Activated CD4-positive, alpha-beta T cell treated with anti-CD3 and anti-CD28 coated beads, Interleukin-2, Interleukin-6, amounts not matched to agents 100 ng/mL and 50 ng/mL, durations not matched to agents 16 hours and 8 hours (primary cell): ENCODE data around the gene RAMACL.

ENCODE experiments used
- DNase-seq: peaks from one replicate; pipeline ENCODE4 v3.0.0-alpha.2; 2020

RAMACL gene

DNA sequence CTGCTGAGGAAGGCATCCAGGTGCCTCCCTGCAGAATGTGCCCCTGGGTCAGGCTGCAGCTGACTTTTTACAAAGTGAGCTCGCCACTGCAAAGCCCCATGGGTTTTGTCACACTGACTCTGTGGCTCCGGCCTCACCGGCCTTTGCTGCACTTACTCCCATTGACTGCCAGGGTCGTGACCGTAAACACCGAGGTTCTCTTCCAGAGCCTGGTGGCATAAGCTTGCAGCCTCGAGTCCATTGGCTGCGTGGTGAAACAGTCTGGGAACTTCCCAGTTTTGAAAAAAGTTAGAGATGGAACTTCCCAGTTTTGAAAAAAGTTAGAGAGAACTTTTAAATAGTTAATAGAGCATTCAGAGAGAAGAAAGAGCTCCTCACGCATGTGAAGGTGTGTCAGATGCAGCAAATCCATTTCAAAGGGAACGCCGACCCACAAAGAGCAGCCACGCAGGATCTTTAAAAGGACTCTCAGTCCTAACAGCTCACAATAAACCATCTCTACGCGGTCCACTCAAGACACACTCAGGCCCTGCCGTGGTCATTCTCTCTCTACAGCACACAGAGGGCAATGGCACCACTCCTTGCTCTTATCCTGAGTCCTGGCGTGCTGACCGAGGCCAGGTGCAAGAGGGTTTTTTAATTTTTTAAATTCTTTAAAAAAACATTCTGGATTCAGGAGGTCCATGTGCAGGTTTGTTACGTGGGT, 12.8 kb downstream of the RAMACL start:
- DNase-seq = no peak

DNA sequence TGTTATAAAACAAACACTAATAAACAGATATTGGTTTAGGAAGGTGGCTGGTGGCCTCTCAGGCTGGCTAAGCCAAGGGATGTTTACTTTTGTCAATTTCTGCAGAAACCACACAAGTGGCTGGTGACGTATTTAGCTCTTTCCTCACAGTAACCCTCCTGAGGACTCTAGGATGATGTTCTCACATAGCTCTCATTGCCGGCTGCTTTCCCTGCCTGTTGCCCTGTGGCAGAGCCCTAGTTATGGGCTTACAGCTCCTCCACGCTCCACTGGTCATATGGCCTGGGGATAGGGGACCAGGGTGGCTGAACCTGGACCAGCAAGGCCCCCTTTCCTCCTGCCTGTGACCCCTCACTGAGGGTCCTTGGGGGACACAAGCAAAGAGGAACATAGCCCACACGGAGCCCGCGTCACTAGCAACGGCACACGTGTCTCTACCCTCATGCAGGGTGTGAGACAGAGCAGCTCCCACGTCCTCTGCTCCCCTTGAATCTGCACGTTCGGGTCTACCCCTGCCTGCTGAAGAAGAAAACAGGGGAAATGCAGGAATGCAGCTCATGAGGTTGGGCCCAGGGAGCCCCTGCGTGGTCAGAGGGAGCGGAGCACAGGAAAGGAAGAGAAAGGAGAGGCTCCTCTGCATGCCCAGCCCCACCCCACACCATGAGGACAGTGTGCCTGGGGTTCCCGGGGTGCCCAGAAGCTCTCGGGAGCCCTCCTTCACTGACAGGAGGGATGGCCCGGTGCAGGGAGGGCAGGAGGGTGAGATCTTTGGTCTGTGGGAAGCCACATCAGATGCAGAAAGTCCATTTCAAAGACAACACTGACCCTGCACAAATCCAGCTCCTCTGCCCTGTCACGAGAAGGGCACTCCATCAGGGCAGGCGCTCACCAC, 13.9 kb downstream of the RAMACL start:
- no peak for DNase-seq

DNA sequence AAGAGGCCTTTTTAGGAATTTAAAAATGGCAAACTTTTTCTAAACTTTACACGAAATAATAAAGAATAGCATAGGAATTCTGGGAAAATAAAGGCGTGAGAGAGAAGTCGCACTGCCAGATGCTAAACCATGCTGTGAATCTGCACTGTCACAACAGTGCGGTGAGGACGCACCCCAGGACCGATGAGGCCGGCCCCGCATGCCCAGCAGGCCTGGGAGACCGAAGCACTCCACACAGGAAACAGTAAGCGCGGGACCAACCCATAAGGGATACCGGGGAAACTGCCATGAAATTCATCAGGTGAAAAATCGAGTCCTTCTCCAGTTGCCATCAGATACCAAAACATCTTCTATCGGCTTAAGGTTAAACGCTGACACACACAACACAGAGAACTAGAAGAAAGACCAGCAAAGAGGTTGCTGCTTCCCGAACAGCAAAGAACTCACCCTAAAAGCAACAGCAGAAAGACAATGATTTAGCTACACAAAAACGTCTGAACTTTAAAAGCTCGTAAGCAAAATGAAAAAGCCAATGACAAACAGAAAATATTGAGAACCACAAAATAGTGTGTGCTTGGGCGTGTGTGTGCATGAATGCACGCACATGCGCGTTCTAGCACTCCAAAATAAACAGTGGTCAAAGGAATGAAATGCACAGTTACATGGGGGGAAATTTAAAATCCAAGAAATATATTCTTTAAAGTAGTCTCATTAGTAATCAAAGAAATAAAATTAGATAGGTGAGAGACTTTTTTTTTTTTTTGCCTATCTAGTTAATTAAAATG, 15.4 kb downstream of the RAMACL start:
- no peak for DNase-seq

DNA sequence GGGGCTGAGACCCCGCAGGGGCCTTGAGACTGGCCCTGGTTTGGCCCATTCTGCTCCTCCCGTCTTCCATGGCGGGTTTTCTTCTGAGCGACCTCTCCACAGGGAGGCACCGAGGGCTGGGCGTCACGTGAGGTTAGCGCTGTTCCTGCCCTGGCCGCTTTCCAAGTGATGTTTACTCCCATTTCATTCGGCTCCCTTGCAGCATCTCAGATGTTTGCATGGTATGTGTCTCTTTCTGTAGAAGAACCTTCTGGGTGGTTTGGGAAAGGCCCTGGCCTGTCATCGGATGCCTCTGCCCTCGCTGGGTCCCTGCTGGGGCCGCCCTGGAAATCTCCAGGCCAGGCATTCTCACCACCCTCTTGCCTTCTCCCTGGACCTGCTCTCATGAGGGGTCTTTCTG, 17.3 kb downstream of the RAMACL start:
- DNase-seq = no peak

DNA sequence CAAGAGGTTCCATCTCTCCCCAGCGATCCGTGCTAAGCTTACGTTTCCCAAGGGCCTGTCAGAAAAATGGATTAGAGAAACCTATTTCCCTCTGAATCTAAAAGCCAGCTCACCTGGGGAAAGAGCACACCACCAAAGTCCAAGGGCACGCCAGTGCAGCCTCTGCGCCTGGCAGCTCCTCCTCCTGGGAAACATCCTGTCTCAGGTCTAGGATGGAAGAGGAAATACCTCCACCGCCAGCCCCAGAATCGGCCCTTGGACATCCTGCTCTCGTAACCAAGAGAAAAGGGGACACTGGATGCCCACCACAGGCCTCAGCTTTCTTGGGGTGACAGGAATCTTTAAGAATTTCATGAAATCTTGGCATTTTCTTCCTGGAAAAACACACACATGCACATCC, 18.7 kb downstream of the RAMACL start:
- DNase-seq = no peak

DNA sequence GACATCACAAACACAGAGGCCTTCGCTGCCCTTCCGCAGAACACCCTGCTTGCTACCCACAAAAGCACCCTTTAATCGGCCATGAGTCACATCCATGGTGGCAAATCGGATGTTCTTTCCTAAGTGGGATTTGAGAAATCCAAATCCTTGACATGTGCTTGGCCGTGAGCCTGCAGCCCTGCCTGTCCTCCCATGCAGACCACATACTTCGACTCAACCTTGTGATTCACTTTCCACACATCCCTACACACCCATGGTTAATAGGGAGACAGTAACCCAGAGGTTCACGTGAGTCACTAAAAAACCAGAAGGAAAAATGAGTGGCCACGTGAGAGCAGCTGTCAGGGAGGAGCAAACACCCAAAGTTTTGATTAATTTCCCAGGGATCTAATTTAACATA, 19.4 kb downstream of the RAMACL start:
- DNase-seq = no peak

DNA sequence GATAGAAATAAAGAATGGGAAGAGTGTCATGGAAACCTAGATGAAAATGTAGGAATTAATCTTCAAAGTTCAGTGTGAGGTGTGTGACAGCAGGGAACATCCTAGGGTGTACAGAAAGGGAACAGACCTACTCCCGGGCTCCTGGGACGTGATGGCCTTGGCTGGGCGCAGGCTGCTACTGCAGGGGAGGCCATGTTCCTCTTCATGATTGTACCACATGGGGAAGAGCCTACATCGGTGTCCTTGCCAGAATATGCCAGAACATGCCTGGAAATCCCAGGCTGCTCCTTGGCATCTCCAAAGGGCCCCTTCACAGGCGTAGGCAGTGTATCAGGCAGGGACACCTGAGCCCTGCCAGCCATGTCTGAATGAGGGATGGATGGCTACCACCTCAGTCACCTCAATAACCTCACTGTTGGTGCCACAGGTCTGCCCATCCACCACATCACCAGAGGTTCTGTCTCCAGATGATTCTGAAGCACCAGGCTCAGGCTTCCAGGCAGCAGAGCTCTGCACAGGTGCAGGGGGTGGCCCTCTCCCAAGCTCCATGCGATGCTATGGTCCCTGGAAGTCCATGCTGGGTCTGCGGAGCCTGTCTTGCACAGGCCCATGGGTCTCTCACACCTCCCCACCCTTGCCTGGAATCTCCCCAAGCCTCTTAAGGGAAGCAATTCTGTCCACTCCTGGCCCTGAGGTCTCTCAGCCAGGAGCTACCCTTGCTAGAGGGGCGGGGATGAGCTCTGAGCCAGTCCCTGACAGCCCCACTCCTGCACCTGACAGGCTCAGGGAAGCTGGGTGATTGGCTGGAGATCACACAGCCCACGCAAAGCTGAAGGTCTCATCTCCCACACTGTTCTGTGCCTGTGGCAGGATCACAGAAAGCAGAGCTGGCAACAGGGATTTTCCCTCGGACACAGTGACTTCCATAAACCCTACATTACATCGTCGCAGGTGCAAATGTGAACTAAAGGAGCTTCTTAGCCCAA, 20.2 kb downstream of the RAMACL start:
- no peak for DNase-seq

DNA sequence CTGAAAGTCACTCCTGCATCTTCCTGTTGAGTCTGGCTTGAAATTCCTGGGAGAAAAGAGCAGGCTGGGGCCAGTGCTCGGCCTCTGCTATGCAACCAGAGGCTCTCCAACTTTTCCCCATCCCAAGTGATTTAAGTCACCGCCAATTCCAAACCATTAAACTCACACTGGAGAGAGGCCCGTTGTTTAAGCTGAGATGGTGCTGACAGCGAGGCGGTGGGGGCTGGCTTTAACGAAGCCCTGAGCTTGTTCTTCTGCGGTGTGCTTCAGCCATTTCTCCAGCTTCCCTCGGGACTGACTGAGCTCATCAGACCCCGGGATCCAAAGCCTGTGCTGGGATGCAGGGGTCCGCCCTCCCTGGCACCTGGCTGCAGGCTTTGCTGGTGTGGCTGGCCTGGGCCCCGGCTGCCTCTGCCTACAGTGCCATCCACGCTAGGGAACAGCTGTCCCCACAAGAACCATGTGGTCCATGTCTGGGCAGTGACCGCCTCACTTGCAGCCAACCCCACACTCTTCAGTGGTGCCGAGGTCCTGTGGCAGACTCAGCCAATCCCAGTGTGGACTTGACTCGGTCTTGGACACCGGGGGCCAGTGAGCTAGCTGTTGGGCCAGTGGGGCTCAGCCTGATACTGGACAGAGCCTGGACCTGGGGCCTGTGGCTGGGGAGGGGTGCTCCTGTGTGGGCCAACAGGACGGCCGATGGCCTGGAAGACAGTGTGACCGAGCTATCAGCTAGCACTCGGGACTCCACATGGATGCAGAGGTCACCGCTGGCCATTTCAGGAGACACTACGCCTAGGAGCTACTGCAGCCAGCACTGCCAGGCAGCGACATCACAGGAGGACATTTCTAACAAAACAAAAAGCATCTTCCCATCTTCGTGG, 21.2 kb downstream of the RAMACL start:
- no peak for DNase-seq

DNA sequence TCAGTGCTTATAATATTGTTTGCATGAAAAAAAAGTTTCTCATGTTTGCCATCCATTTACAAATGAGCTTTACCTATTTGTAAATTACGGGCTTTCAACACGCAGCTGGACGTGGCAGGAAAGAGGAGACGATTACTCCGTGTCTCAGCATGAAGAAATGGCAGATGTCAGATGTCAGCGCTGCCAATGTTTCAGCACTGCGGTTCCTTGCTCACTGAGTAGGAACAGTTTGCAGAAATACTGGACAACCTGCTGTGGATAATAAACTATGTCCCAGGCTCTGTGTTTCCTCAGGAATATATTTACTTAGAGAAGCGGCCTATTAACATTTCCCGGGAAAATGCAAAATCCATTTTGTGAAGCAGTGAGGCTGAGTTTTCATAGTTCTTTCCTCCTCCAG, 22.7 kb downstream of the RAMACL start:
- no peak for DNase-seq

DNA sequence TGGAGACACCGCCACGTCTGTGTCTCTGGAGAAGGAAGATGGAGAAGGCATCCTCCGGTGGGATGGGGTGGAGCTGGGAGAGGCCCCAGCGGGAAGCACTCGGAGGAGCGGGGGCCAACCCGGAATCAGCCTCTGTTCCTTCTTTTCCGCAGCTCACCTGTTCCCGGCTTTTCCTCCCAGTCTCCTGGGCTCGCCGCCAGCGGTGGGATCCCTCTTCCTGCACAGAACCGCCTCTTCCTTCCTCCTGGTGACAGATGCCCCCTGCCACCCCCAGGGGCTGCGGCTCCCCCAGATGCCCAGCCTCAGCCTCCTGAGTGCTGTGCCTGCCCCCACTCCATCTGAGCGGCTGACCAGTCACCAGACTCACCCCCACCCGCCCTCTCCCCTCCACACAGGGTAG, 23.3 kb downstream of the RAMACL start:
- DNase-seq = no peak

DNA sequence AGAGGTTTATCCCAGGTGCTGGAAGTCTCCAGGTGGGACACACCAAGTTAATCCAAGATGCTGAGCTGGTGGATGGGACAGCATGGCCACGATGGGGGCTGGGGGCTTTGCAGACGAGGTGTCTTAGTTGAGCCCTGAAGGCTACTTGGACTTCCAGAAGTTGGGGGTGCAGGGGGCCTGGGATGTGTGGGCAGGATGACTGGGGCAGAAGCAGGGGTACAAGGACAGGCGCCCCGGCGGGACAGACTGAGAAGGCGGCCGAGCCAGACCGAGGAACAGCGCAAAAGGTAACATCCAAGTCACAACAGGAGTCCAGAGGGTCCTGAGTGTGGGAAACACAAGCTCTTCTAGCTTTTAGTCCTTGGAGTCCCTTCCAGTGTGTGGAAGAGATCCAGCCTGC, 23.8 kb downstream of the RAMACL start:
- DNase-seq = no peak

DNA sequence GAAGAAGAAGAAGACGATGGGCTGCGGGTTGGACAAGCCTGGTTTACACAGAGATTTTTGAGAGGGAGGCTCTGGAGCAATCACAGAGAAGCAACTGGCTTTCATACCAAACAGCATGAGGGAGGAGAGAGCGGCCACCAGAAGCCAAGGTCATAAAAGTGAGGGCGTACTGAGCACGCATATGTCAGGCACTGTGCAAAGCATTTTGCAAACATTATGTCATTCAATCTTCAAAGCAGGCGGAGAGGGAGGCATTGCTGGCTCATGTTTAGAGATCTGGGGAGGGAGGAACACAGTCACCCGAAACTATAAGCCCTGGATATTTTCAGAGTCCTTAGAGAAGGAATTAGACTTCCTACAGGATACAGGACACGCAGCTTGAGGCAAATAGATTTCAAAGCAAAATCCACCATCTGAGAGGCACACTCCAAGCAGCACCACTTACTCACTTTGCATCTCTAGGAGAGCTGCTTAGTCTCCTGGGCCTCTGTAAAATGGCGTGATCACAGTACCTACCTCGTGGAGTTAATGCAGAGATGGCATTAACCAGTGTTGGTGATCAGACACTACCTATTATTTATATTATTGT, 24.6 kb downstream of the RAMACL start:
- no peak for DNase-seq

DNA sequence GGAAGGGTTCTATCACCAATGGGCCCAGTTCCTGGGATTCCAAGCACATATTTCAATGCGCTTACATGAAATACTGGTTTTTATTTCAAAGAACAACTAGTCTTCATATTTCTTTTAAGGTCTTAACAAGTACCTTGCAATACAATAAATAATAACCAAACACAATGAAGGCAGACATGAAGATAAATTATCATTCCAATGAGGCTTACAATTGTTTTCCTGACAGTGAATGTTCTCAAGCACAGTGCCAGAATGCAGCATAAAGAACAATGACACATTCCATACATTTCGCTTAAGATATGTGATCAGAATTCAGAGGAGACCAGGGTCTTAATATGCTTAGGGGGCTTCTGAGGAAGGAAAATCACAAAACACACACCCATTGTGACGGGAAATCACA, 26.3 kb downstream of the RAMACL start:
- no peak for DNase-seq

DNA sequence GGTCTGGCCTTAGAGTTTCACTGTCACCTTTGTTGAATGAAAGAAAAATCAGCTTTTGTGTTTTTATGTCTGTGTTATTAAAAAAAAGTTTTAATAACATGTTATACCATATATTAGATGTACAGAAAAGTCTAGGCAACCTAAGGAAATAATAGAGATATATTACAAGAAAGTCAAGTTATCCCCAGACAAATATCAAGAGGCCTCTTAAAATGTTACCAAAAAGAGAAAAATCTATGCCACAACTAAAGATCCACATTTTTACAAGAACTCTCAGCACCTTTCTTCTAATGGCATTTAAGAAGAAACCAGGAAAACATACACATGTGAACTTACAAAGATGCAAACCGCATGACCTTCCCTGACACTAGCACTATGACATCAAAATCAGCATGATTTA, 26.8 kb downstream of the RAMACL start:
- DNase-seq = no peak

DNA sequence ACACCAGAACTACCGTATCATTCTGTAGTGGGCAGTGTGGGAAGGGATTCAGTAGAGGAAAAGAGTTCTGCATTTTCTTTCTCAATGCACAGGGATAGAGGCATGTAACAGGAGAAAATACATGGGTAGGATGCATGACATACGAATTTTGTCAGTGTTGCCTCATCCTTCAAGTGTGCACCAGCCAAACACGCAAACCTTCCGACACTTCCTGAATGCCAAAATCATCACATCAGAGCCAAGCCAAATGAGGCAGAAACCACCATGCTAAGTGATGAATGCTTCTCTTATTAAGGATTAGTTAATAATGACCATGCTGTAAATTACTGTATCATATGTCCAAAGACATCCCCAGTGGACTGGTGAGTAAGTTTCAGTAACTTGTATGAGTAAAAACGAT, 27.3 kb downstream of the RAMACL start:
- no peak for DNase-seq

DNA sequence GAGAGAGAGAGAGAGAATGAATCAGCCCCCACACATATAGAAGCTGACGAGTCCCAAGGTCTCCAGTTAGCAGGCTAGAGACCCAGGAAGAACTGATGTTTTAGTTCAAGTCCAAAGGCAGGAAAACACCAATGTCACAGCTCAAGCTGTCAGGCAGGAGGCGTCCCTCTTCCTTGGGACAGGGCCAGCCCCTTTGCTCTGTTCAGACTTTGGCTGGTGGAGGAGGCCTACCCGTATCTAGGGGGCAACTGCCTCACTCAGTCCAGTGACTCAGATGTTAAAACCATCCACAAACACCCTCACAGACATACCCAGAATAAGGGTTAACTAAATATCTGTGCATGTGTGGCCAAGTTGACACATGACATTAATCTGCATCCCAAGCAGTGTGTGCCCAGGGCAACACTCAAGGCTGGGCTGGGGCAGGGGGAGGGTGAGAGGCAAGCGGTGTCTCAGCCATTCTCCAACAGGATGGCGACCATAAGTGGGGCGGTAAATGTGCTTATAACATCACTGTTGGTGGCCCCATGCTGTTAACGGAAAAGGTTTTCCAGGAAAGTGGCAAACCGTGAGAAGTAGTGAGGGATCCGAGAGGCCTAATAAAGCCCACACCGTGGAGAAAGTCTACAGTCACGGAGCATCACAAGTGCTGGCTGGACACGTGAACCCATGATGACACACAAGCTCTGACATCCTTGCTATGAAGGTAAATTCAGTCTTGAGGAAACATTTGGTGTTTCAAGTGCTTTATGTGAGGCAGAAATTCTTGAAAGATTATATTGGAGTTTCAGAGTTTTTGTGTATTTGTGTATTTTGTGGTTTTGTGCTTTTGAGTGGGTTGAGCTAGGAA, 28.1 kb downstream of the RAMACL start:
- DNase-seq = no peak

DNA sequence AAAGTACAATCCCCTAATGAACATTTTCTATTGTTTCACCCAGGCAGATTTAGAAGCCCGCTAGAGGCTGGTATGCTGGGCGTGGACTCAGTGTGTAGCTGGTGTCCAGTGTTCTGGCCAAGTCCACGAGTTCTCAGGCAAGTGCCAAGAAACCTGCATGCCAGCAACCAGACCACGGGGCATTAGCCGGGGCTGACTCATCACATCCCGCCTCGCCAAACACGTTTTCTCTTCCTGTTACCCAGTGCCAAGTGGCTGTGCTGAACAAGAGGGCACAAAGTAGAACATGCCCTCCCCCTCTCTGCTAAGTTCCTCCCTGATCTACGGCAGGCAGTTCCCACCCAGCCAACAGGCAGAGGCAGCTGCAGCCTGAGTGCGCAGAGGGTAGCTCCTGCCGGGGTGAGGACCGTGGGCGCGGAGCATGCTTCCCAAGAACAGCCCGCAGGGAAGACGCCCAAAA, 29.6 kb downstream of the RAMACL start:
- peak; percentile 11 for DNase-seq

DNA sequence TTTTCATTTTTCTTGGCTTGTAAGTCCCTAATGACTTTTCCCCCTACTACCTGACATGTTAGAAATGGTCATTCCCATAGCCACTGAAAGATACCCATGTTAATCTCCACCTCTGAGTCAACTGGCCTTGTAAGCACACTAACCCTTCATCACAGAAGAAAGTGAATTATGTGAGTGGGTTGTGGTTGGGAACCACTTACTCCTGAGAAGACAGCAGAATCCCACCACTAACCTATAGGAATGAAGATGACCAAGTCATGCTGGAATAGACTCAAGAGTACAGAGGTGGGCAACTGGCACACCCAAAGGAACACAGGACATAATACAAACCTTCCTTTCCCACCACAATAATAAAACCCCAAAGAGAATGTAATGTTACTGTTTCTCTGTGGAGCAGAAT, 30.1 kb downstream of the RAMACL start:
- DNase-seq = no peak

DNA sequence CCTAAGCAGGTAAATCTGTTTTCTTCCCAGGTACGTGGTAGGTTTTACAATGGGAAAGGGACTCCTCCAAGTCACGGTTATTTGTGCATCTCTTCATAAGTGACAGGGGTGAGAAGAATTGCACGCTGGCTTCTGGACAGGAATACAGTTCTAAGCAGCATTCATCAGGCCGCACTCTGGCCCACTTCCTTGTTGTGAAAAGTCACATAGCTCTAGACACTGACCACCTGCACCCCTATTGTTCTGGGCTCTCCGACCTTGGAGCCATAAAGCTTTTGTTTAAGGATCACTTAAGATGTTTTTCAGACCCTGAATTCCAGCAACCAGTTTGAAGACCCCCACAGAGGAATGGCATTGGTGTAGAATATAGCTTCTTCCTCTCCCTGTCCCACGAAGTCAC, 31.4 kb downstream of the RAMACL start:
- DNase-seq = no peak

DNA sequence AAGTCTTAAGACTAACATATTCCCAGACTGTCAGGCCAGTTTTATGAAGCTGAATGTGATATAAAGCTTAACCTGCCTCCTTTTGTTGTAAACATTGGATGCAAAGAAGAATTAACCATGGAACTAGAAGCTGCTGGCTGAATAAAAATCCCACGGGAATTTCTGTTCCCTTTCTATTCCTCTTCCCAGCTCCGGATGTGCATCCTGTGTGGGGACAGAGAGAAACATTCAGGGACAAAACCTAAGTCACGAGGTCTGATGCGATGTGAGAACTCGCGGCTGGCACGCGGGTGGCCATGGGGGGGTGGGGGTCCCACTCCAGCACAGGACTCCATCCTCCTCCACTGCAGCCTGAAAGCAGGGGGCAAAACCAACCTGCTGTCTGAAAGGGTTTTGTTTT, 32.2 kb downstream of the RAMACL start:
- DNase-seq = no peak
